ENCODE results near the gene KSR1. TPM values are rescaled to one million over a fixed set of nuclear protein-coding genes. Genes with fewer than 3 reads are reported as not detected.

The KSR1 gene
- total RNA-seq, 1 experiment from 2014 or later: 21.7 TPM

GRCh38 chr17:27429666-27430382 is 26.4 kb upstream of the KSR1 start:
- in situ Hi-C loops (cut with HindIII; ENCODE audit: low pct_unique_long_range_greater_than_20kb, low sequenced_read_pairs) (no loop called here), intact Hi-C loops (cut with micrococcal nuclease; ENCODE audit: unreplicated experiment) (no loop called here)
- Histone ChIP-seq H3K4me1 (ENCODE audit: control insufficient read depth, insufficient read depth, low read length) (no peaks in the 10 kb centered on the region), H3K9me3 (ENCODE audit: control insufficient read depth, insufficient read depth, low read depth, low read length) (no peaks in the 10 kb centered on the region), H3K27ac (ENCODE audit: low read length) (no peak overlapping the region), H3K36me3 (ENCODE audit: control insufficient read depth, insufficient read depth, low read length) (no peaks in the 10 kb centered on the region), H3K27me3 (ENCODE audit: control insufficient read depth, insufficient read depth, low read length) (no peaks in the 10 kb centered on the region), H3K4me3 (ENCODE audit: low read depth in 2 of 2, low read length in 2 of 2) (no peak overlapping the region)
- no peak for ATAC-seq
- BruUV-seq (replicated peaks): no TSS peak
- no peak for DNase-seq (ENCODE audit: low read depth, low spot score)
- ChIA-PET CTCF (interaction anchor here (1.5 kb wide), 1 partner anchor 193 kb away, joined by 3 read pairs; no protein-coding TSS in a partner anchor), POLR2A (no interaction called here)
- TF ChIP-seq POLR2AphosphoS5 (IDR thresholded peaks at IDR 0.05; ENCODE audit: low read depth, low read length): no peak

GRCh38 chr17:27430383-27430840 is 25.8 kb upstream of the KSR1 start:
- intact Hi-C loops (cut with micrococcal nuclease; ENCODE audit: unreplicated experiment) (no loop called here), in situ Hi-C loops (cut with HindIII; ENCODE audit: low pct_unique_long_range_greater_than_20kb, low sequenced_read_pairs) (no loop called here)
- Histone ChIP-seq H3K4me3 (ENCODE audit: low read depth in 2 of 2, low read length in 2 of 2) (no peak overlapping the region), H3K9me3 (ENCODE audit: control insufficient read depth, insufficient read depth, low read depth, low read length) (no peaks in the 10 kb centered on the region), H3K36me3 (ENCODE audit: control insufficient read depth, insufficient read depth, low read length) (no peaks in the 10 kb centered on the region), H3K27ac (ENCODE audit: low read length) (no peak overlapping the region), H3K27me3 (ENCODE audit: control insufficient read depth, insufficient read depth, low read length) (no peaks in the 10 kb centered on the region), H3K4me1 (ENCODE audit: control insufficient read depth, insufficient read depth, low read length) (no peaks in the 10 kb centered on the region)
- TF ChIP-seq TCF7L2 (IDR thresholded peaks at IDR 0.05; ENCODE audit: low read depth, low read length) (no peak), POLR2AphosphoS5 (IDR thresholded peaks at IDR 0.05; ENCODE audit: low read depth, low read length) (no peak)
- POLR2A ChIA-PET: no interaction called here
- BruUV-seq (replicated peaks): no TSS peak
- CTCF ChIA-PET: interaction anchor here (1.5 kb wide), 1 partner anchor 194 kb away, joined by 3 read pairs; no protein-coding TSS in a partner anchor
- DNase-seq (ENCODE audit: low read depth, low spot score) (no peak), ATAC-seq (0 out of 2 replicates have a peak, but pooled peaks have one; percentile 9)

- DNase-seq (ENCODE audit: low read depth, low spot score): no peak
- ATAC-seq: peak; percentile 95
- Histone ChIP-seq H3K4me1 (ENCODE audit: control insufficient read depth, insufficient read depth, low read length) (no peaks in the 10 kb centered on the region), H3K4me3 (ENCODE audit: low read depth in 2 of 2, low read length in 2 of 2) (no peak overlapping the region), H3K36me3 (ENCODE audit: control insufficient read depth, insufficient read depth, low read length) (no peaks in the 10 kb centered on the region), H3K27me3 (ENCODE audit: control insufficient read depth, insufficient read depth, low read length) (no peaks in the 10 kb centered on the region), H3K27ac (ENCODE audit: low read length) (no peak overlapping the region), H3K9me3 (ENCODE audit: control insufficient read depth, insufficient read depth, low read depth, low read length) (no peaks in the 10 kb centered on the region)
- intact Hi-C loops (cut with micrococcal nuclease; ENCODE audit: unreplicated experiment): no loop called here
- TF ChIP-seq SIN3A (IDR thresholded peaks at IDR 0.05; ENCODE audit: borderline replicate concordance, insufficient read depth, low read depth, low read length) (no peak), REST (IDR thresholded peaks at IDR 0.05; ENCODE audit: insufficient read depth in 1 of 2, low read depth in 2 of 2, low read length in 1 of 2) (no peak), TCF7L2 (IDR thresholded peaks at IDR 0.05; ENCODE audit: low read depth, low read length) (no peak), CTCF (IDR thresholded peaks at IDR 0.05) (peak; percentile 84)
- BruUV-seq (replicated peaks): no TSS peak
- ChIA-PET CTCF (interaction anchor here (0.6 to 1.5 kb wide), 2 partner anchors 28 to 194 kb away, joined by 3 read pairs; no protein-coding TSS in a partner anchor), POLR2A (no interaction called here)
- in situ Hi-C loops (cut with HindIII; ENCODE audit: low pct_unique_long_range_greater_than_20kb, low sequenced_read_pairs): no loop called here
Measured at GRCh38 chr17:27430882-27431491, 25.3 kb upstream of the KSR1 start.

All from Panc1 (cell line).